Measurements from ENCODE around the gene ARL8B.
"Not testable (repeated sequence)": the region's sequence is repeated elsewhere in the genome, so short reads cannot be mapped to it uniquely, and the experiment has no call there.

The ARL8B gene

DNA sequence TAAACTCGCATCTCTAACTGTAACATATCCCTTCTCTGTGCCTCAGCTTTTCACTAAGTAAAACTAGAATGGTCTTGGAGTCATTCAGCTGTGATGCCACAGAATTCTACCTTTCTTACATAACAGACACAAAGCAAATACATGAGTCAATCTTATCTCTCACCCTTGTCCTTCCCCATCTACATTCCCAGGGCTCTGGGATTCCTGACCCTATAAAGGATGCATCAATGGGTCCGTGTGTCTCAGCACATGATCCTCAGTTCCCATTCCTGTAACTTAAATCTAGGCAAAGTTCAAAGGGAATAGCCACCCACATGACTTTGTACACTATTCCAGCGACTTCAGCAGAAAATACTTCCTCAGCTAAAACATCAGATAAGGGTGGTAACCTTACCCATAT is 11.8 kb upstream of the ARL8B start:
- in situ Hi-C loops (cut with MboI; ENCODE audit: low sequenced_read_pairs): no loop called here

DNA sequence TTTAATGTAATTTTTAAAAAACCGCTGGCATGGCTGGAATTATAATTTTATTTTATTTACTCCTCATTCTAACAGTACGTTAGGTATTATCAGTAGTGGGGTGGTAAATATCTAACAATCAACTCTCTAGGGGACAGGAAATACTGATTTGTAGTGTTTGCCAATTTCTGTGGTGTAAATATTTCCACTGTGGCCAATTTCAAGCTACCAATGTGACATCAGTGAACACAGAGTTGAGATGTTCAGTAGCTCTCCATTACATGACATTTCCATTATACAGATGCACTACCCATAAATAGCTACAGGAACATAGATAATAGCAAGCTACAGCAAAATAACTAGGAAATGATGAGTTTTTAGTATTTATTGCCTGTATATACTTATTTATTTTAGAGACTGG is 10.0 kb upstream of the ARL8B start:
- in situ Hi-C loops (cut with MboI; ENCODE audit: low sequenced_read_pairs): no loop called here

DNA sequence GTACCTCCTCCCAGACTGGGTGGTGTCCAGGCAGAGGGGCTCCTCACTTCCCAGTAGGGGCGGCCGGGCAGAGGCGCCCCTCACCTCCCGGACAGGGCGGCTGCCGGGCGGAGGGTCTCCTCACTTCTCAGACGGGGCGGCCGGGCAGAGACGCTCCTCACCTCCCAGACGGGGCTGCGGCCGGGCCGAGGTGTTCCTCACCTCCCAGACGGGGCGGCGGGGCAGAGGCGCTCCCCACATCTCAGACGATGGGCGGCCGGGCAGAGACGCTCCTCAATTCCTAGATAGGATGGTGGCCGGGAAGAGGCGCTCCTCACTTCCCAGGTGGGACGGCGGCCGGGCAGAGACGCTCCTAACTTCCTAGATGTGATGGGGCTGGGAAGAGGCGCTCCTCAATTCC is 8.4 kb upstream of the ARL8B start:
- in situ Hi-C loops (cut with MboI; ENCODE audit: low sequenced_read_pairs): not testable (repeated sequence)

DNA sequence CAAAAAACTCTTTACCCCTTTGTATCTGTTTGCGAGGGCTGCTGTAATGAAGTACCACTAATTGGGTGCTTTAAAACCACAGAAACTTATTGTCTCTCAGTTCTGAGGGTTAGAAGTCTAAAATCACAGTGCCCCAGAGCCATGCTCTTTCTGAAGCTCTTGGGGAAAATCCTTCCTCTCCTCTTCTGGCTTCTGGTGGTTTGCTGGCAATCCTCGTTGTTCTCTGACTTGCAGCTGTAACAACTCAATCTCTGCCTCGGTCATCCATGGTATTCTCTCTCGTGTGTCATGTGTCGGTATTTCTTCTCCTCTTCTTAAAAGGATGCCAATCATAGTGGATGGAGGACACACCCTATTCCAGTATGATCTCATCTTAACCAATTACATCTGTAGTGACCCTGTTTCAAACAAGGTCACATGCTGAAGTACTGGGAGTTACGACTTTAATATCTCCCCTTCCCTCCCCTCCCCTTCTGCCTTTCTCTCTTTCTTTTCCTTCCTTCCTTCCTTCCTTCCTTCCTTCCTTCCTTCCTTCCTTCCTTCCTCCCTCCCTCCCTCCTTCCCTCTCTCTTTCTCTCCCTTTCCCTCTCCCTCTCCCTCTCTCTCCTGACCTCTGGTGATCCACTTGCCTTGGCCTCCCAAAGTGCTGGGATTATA is 6.5 kb upstream of the ARL8B start:
- in situ Hi-C loops (cut with MboI; ENCODE audit: low sequenced_read_pairs): no loop called here

DNA sequence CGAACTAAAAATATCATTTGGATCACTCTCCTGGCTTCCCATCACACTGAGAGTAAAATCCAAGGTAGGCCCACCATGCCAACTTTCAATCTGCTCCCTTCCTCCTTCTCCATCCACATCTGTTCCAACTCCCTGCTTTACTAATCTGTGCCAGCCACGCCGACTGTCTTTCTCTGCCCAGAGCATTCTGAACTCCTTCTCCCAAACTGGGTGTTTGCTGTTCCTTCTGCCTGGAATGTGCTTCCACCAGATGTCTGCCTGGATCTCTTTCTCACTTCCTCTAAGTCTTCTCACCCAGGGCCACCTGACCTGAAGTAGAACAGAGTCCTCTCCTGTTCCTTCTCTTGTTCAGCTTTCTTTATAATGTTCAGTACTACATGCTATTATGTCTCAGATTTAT is 5.6 kb upstream of the ARL8B start:
- in situ Hi-C loops (cut with MboI; ENCODE audit: low sequenced_read_pairs): no loop called here

DNA sequence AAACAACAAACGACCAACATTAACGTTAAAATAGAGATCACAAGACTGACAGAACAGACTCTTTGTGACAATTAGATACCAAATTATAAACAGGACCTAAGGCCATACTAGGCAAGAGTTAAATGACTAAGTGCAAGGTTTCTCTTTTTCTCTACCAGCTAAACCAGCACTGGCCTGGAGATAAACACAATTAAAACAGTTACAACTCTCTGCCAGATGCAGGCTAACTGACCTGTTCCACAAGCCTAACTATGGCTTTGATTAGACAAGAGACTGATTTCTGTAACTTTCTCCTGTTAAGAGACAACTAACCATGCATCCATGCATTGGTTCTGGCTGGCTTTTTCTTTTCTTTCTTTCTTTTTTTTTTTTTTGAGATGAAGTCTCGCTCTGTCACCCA is 1.6 kb upstream of the ARL8B start:
- in situ Hi-C loops (cut with MboI; ENCODE audit: low sequenced_read_pairs): no loop called here

DNA sequence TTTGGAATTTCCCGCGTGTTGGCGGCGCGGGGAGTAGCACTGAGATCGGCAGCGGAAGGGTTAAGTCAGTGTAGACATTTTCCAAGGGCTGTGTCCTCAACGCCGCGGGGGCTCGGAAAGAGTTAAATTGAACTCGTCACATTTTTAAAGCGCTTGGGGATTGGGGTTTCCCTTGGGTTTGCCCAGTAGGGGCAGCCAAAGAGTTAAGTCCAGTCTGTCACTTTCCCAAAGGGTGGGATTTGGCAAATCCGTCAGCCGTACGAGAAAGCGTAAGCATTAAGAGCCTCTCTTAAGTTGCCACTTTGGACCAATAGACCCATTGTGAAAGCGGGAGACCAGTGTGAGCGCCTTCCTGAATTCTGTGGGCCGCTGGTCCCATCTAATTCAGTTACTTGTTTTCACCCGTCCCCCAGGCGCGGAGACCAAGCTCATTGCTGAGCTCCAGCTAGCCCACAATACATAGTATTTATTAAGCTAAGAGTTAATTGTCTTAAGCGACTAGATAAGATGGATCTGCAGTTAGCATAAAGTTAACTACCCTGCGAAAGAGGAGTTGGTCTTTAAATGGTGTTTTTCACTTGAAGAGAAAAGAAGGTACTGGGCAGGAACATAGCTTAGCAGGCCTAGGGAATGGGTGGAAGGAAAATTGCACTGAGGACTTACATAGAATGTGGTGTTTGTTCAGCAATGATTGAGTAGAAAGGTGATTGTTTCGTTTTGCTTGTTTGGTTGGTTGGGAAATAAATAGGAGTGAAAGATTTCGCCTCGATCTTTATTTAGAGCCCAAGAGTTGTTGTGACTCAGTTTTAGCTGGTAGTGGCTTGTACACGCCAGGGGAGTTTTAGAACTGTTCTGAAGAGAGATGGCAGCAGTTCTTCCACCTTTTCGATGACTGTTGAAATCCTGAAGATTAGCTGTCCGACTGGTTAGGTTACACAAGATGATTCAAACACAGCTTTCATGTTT is 932 bp downstream of the ARL8B start:
- in situ Hi-C loops (cut with MboI; ENCODE audit: low sequenced_read_pairs): no loop called here

DNA sequence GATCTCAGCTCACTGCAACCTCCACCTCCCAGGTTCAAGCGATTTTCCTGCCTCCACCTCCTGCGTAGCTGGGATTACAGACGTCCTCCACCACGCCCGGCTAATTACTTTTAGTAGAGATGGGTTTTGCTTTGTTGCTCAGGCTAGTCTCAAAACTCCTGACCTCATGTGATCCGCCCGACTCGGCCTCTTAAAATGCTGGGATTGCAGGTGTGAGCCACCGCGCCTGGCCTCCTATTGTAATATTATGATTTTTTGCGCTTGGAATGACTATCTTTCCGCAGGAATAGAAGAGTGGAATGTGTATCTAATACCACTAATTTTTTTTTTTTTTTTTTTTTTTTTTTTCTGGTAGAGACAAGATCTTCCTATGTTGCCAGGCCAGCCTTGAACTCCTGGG is 1.8 kb downstream of the ARL8B start:
- in situ Hi-C loops (cut with MboI; ENCODE audit: low sequenced_read_pairs): no loop called here

DNA sequence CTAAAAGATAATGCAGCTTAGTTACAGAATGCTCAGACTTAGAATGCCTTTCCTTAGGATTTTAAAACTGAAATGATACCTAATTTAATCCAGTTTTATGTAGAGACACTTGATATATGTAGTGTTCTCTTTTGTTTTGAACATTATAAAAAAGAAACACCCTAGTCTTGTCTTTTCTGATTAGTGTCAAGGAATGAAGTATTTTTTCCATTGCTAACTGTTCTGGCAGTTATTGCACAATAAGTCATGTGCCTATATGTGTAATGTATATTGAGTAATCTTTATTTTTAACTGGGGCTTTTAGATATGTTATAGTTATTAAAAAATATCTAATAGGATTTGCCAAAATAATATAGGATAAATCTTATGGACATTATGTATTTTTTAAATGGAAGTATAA is 4.5 kb downstream of the ARL8B start:
- in situ Hi-C loops (cut with MboI; ENCODE audit: low sequenced_read_pairs): no loop called here

DNA sequence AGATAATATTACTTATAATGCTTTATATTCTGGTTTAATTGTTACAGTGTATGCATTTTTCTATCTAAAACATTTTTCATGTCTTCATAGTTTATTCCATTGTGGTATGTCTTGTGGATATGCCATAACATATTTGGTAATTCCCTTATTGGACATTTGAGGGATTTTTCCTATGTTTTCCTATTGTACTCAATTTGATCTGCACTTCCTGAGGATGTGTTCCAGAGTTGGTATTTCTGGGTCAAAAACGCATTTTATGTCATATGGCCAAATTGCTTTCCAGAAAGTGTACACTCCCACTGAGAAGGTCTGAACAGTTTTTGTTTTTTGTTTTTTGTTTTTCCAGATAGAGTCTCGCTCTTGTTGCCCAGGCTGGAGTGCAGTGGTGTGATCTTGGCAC is 6.8 kb downstream of the ARL8B start:
- in situ Hi-C loops (cut with MboI; ENCODE audit: low sequenced_read_pairs): no loop called here

DNA sequence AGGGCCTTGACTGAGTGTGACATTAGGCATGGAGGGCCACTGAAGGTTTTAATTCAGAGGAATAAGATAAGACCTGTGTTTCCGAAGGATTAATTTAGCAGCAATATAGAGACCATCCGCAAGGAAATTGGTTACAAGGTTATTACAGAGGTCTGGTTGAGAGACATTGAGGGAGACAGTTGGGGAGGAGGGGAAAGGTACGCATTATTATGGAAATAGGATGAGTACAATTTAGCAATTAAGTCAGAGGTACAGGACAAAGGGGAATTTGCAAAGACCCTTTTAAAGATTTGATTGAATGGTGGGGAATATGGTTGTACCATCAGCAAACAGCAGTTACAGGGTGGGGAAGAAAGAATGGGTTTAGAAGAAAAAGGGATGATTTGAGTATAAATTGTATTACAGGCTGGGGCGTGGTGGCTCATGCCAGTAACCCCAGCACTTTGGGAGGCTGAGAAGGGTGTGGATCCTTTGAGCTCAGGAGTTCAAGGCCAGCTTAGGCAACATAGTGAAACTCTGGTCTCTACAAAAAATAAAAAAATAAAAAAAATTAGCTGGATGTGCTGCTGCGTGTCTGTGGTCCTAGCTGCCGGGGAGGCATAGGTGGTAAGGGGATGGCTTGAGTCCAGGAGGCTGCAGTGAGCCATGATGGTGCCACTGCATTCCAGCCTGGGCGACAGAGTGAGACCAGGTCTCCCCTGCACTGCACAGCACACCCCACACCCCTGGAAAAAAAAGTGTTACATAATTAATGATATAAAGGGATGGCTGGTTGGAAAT is 11.3 kb downstream of the ARL8B start:
- in situ Hi-C loops (cut with MboI; ENCODE audit: low sequenced_read_pairs): no loop called here

DNA sequence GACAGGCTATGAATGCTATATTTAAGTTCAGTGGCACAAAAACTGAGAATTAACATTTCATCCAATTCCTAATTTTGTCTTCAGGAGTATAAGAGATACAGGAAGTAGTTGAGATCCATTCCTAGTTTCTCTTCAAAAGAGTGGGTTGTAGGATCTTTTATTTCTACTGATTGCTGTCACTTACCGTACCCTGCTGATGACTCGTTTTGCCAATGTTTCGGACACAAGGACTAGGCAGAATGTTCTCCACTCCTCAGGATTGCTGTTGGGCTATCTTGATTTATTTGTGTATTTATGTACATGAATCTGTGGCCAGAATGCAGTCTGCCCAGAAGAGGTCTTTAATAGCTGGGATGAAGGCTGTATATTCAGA is 11.9 kb downstream of the ARL8B start:
- in situ Hi-C loops (cut with MboI; ENCODE audit: low sequenced_read_pairs): no loop called here

DNA sequence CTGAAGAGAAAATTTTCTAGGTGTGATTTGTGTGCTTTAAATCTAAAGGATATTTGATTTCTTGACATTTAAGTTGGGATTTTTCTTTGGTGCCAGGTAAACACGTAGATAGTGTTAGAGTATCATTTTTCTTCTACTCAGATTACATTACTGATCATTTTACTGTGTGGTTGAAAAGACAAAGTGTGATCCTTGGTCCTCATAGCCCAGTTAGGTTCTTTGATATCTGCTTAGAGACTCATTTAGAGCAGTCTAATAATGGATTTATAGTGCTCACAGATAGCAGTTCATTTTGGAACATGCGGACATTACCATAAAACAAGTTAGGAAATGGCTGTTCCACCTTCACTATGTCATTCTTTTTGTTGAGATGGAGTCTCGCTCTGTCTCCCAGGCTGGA is 12.4 kb downstream of the ARL8B start:
- in situ Hi-C loops (cut with MboI; ENCODE audit: low sequenced_read_pairs): no loop called here

DNA sequence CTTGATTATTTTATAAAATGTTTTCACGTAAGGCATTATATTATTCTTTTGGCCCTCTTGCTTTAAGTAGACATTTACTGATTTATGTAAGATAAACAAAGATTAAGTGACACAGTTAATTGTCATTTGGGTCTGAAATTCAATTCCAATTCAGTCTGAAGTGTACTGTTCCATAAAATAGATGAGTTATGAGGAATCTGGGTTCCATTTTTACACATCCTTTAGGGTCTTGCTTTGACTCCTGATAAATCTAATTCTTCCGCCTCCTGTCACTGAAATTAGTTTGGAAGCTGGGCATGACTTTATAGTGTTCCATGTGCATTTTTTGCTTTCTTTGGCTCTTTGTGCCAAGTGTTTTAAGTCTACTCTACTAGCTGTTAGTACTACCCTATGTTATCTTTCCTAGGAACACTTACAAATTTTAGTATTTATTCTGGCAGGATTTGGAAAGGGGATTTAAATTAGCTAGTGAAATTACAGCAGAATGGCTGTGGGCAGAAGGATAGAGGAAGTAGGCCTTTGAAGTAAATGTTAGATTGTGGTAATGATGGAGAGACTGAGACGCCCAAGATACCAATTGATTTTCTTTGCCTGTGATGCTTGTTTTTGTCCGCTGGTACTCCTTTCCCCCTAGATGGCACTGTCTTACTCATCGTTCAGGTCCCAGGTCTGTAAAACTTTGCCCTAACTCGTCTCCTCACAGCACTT is 14.3 kb downstream of the ARL8B start:
- in situ Hi-C loops (cut with MboI; ENCODE audit: low sequenced_read_pairs): no loop called here

DNA sequence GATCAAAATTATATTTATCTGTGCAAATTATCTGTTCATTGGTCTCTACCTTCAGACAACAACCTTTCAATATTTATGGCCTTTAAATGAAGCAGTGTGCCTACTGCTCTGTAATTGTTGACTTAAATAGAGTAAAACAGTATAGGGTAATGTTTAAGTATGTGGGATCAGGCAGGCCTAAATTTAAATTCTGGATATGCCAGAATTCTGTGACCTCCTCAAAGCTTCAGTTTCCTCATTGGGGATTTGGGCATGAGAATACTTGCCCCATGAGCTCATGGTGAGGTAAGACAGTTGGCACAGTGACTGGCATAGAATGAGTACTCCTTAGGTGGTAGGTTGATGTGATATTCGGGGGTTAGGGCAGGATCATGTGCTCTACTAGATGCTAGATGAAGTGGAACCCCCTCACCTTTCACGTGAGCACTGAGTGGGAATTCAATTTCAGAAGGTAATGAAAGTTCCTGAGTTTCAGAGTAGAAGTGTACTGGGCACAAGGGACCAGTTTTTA is 14.9 kb downstream of the ARL8B start:
- in situ Hi-C loops (cut with MboI; ENCODE audit: low sequenced_read_pairs): no loop called here

DNA sequence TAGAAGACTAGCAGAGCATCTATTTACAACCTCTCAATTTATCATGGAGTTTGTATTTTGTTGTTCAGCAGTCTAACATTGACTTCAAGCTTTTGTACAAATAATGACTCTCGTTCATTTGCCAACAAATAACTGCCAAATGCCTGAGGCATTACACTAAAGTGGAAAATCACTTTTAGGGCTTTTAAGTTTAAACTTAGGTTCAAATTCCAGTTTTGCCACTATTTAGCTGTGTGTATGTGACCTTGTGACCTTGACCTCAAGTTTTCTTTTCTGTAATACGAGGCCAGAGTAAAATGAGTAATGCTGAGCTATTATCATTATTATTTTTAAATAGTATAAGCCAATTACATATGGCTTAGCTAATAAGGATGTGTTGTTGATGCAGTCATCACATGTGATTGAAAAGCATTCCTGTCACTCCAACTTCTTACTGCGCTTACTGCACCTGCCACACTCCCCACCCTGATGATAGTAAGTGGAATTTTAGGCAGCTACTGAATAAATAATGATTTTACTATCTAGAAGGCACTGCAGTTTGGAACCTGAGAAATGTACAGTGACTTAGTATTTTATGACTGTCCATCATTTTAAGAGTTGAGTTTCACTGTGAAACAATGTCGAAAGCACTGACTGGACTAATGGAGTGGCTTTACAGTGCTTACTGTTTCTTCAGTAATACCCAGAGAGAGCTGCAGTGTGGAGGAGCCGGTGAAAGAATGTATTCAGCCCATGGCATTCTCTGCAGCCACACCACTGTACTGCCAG is 16.3 kb downstream of the ARL8B start:
- in situ Hi-C loops (cut with MboI; ENCODE audit: low sequenced_read_pairs): no loop called here

DNA sequence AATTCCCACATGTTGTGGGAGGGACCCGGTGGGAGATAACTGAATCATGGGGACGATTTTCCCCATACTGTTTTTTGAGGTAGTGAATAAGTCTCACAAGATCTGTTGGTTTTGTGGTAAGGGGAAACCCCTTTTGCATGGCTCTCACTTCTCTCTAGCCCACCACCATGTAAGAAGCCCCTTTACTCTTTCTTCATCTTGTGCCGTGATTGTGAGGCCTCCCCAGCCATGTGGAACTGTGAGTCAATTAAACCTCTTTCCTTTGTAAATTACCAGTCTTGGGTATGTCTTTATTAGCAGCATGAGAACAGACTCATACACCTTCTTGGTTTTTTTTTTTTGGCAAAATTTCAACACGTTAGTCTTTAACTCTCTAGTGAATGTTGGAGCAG is 18.1 kb downstream of the ARL8B start:
- in situ Hi-C loops (cut with MboI; ENCODE audit: low sequenced_read_pairs): no loop called here

DNA sequence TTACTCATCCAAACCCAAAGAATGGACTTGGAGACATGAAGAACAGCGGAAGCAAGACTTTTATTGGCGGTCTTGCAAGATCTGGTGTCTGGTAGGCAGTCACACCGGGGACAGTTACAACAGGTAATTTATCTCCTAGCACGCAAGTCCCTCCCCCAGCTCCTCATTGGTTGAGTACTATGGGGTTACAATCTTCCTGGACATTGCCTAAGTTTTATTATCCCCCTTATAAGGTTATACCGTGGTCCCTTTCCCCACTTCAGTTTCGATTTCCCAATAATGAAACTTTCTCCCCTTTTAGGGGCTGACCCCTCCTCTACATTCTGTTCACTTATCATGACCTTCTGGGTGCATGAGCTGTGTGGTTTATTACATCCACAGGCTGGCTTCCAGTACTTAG is 18.7 kb downstream of the ARL8B start:
- in situ Hi-C loops (cut with MboI; ENCODE audit: low sequenced_read_pairs): no loop called here

DNA sequence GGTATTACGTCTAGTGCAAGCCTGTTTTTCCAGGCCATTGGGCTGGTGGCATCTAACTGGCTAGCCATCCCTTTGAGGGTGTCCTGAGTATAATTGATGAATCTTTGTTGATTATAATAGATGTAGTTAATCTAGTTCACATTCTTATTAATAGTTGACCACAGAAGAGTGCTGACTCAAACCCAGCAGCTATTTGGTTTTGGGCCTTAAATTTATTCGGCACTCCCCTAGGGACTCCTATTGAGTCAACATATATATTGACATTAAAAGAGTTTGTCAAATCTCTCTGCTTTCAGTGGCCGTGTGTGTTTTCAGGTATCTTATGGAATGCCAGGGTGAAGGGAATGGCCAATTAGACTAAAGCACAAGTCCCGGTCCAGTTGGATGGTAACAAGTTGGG is 19.7 kb downstream of the ARL8B start:
- in situ Hi-C loops (cut with MboI; ENCODE audit: low sequenced_read_pairs): no loop called here

DNA sequence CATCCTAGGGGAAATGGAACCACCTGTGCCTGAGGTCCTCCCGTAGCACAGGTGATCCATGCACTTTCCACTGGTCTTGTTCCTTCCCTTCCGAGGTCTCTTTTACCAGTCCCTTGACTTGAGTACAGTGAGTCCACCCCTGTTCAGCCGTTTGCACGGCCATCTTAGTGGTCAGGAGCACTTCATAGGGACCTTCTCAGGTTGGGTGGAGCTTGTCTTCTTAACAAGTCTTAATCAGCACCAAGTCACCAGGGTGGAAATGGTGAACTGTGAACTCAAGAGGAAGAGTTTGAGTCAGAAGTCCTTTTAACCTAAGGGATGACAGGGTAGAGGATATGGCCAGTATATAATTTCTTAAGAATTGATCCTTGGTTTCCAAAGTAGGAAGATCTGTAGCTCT is 21.4 kb downstream of the ARL8B start:
- in situ Hi-C loops (cut with MboI; ENCODE audit: low sequenced_read_pairs): no loop called here

All from HL-60/S4 treated with retinoic acid at 250 ng/mL for 4 days and 3 days (cell line).